WTC11 (cell line): Measurements from ENCODE around the gene SETD4. TPM values are rescaled to one million over a fixed set of nuclear protein-coding genes. Genes with fewer than 3 reads are reported as not detected.

Experiments
- ATAC-seq: fragments of 200-7000 bp; cut with Tn5 transposase; 2 replicates; pipeline ENCODE4 v1.10.0; 2021; ENCODE audit warnings: mild to moderate bottlenecking, moderate library complexity
- CTCF ChIA-PET: fragments of 300-600 bp; sonication (Branson Sonifier 250); formaldehyde crosslinking; loops from one replicate; lab custom pipeline; 2021; ENCODE audit warnings: antibody characterized with exemption; lab: Charles Lee
- POLR2A ChIA-PET: fragments of 350-600 bp; sonication (Branson Sonifier 250); formaldehyde crosslinking; loops from one replicate; lab custom pipeline; 2021; ENCODE audit warnings: antibody characterized with exemption; lab: Charles Lee
- DNase-seq: peaks from one replicate; pipeline ENCODE4 v3.0.0; 2021; ENCODE audit warnings: low spot score
- H3K27ac Mint-ChIP-seq: 2 replicates; pipeline ENCODE4 v1.8.0; 2021; ENCODE audit warnings: mixed read lengths
- H3K27me3 Mint-ChIP-seq: 2 replicates; pipeline ENCODE4 v1.8.0; 2021; ENCODE audit warnings: low read depth, mild to moderate bottlenecking, moderate library complexity, mixed read lengths
- H3K36me3 Mint-ChIP-seq: 2 replicates; pipeline ENCODE4 v1.8.0; 2021; ENCODE audit warnings: mixed read lengths
- H3K4me1 Mint-ChIP-seq: 2 replicates; pipeline ENCODE4 v1.8.0; 2022; ENCODE audit warnings: mixed read lengths
- H3K4me3 Mint-ChIP-seq: 2 replicates; pipeline ENCODE4 v1.8.0; 2021; ENCODE audit warnings: mild to moderate bottlenecking, moderate library complexity, mixed read lengths
- H3K9me3 Mint-ChIP-seq: 2 replicates; pipeline ENCODE4 v1.8.0; 2021; ENCODE audit warnings: mixed read lengths
- FOXK1 ChIP-seq: sonication (generic); formaldehyde crosslinking; IDR thresholded peaks from 2 replicates; pipeline ENCODE4 v1.8.0; 2022; ENCODE audit warnings: mild to moderate bottlenecking, moderate library complexity, missing genetic modification reagents
- GTF2I ChIP-seq: fragments of 250-450 bp; sonication (Bioruptor Pico); conservative IDR thresholded peaks from 2 replicates; pipeline ENCODE4 v1.4.0; 2021; ENCODE audit warnings: mild to moderate bottlenecking
- HMGA2 ChIP-seq: fragments of 250-450 bp; sonication (Bioruptor Pico); IDR thresholded peaks from 2 replicates; pipeline ENCODE4 v1.4.0; 2021; ENCODE audit warnings: mild to moderate bottlenecking, moderate library complexity
- JAZF1 ChIP-seq: fragments of 250-450 bp; sonication (Bioruptor Pico); IDR thresholded peaks from 2 replicates; pipeline ENCODE4 v1.9.0; 2021; ENCODE audit warnings: moderate library complexity, mild to moderate bottlenecking, inconsistent platforms
- KAT7 ChIP-seq: sonication (generic); formaldehyde crosslinking; IDR thresholded peaks from 2 replicates; pipeline ENCODE4 v1.8.1; 2023; ENCODE audit warnings: missing genetic modification reagents, mild to moderate bottlenecking, borderline replicate concordance
- NFATC4 ChIP-seq: fragments of 250-450 bp; sonication (Bioruptor Pico); IDR thresholded peaks from 2 replicates; pipeline ENCODE4 v1.9.0; 2021; ENCODE audit warnings: mild to moderate bottlenecking
- SOX15 ChIP-seq: fragments of 250-450 bp; sonication (Bioruptor Pico); IDR thresholded peaks from 2 replicates; pipeline ENCODE4 v1.9.0; 2021; ENCODE audit warnings: mild to moderate bottlenecking
- SP1 ChIP-seq: sonication (generic); formaldehyde crosslinking; conservative IDR thresholded peaks from 2 replicates; pipeline ENCODE4 v1.8.1; 2022; ENCODE audit warnings: missing genetic modification reagents
- TP53 ChIP-seq: sonication (generic); formaldehyde crosslinking; IDR thresholded peaks from 2 replicates; pipeline ENCODE4 v1.8.1; 2023; ENCODE audit warnings: mild to moderate bottlenecking, missing genetic modification reagents
- ZNF138 ChIP-seq: sonication (generic); formaldehyde crosslinking; conservative IDR thresholded peaks from 2 replicates; pipeline ENCODE4 v1.8.1; 2022; ENCODE audit warnings: mild to moderate bottlenecking, moderate library complexity, missing genetic modification reagents
- ZNF396 ChIP-seq: fragments of 250-450 bp; sonication (Bioruptor Pico); IDR thresholded peaks from 2 replicates; pipeline ENCODE4 v1.8.0; 2021; ENCODE audit warnings: mild to moderate bottlenecking, moderate library complexity, borderline replicate concordance
- ZNF671 ChIP-seq: fragments of 250-450 bp; sonication (Bioruptor Pico); IDR thresholded peaks from 2 replicates; pipeline ENCODE4 v1.8.0; 2021; ENCODE audit warnings: mild to moderate bottlenecking
- total RNA-seq: library from RNA; stranded (reverse); gene quantifications from 3 replicates; pipeline ENCODE4 v1.2.3, GENCODE V29; 2021
- TF ChIP-seq, protein P1 (sequence below): sonication (generic); formaldehyde crosslinking; IDR thresholded peaks from 2 replicates; pipeline ENCODE4 v1.8.1; 2023; ENCODE audit warnings: mild to moderate bottlenecking, missing genetic modification reagents, moderate library complexity
- TF ChIP-seq, protein P2 (sequence below): sonication (generic); formaldehyde crosslinking; IDR thresholded peaks from 2 replicates; pipeline ENCODE4 v1.8.1; 2023; ENCODE audit warnings: mild to moderate bottlenecking, missing genetic modification reagents
- TF ChIP-seq, protein P3 (sequence below): sonication (generic); formaldehyde crosslinking; IDR thresholded peaks from 2 replicates; pipeline ENCODE4 v1.8.1; 2023; ENCODE audit warnings: mild to moderate bottlenecking, missing genetic modification reagents, moderate library complexity
- TF ChIP-seq, protein P4 (sequence below): sonication (generic); formaldehyde crosslinking; IDR thresholded peaks from 2 replicates; pipeline ENCODE4 v1.8.0; 2023; ENCODE audit warnings: missing genetic modification reagents, mild to moderate bottlenecking, borderline replicate concordance
- TF ChIP-seq, protein P5 (sequence below): sonication (generic); formaldehyde crosslinking; IDR thresholded peaks from 2 replicates; pipeline ENCODE4 v1.8.0; 2022; ENCODE audit warnings: mild to moderate bottlenecking, missing genetic modification reagents
- TF ChIP-seq, protein P6 (sequence below): fragments of 250-450 bp; sonication (Bioruptor Pico); IDR thresholded peaks from 2 replicates; pipeline ENCODE4 v1.9.0; 2021; ENCODE audit warnings: mild to moderate bottlenecking
- TF ChIP-seq, protein P7 (sequence below): sonication (generic); formaldehyde crosslinking; IDR thresholded peaks from 2 replicates; pipeline ENCODE4 v1.8.0; 2022; ENCODE audit warnings: missing genetic modification reagents

Gene SETD4
- total RNA-seq, 1 experiment from 2014 or later: 64.8 TPM

DNA sequence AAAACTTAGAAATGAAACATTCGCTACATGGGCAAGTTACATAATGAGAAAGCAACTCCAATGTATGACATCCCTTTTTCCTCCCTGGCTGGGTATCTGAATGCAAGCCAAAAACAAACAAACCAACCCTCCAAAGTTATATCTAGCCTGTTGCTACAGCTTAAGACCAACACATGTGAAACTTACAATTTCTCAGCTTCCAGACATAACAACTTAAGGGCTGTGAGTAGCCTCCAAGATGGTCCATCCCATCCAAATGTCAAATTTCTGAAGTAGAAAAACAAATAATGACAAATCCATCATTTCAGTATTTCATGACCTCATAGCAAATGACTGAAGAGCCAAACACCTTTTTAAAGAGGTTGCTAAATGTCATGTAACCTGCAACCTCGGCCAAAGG is 19.9 kb downstream of the SETD4 start:
- ChIA-PET CTCF (interaction anchor here (0.7 to 1.3 kb wide), 2 partner anchors 56 to 64 kb away, joined by 3 to 4 read pairs; no protein-coding TSS in a partner anchor), POLR2A (no interaction called here)
- Mint-ChIP-seq H3K4me3 (no peak overlapping the region), H3K36me3 (peaks cover 74% of the 10 kb centered on the region), H3K4me1 (peaks cover 32% of the 10 kb centered on the region), H3K27me3 (no peaks in the 10 kb centered on the region), H3K27ac (no peak overlapping the region; the same call in 1 of the 2 replicates), H3K9me3 (no peaks in the 10 kb centered on the region)
- TF ChIP-seq KAT7 (no peak), ZNF671 (CRISPR knock-in tag) (no peak), SP1 (no peak), GTF2I (CRISPR knock-in tag) (no peak), SOX15 (CRISPR knock-in tag) (no peak), HMGA2 (no peak), NFATC4 (CRISPR knock-in tag) (no peak), JAZF1 (no peak), ZNF138 (CRISPR knock-in tag) (no peak), FOXK1 (no peak), ZNF396 (CRISPR knock-in tag) (no peak)
- TF ChIP-seq, protein P1, sequence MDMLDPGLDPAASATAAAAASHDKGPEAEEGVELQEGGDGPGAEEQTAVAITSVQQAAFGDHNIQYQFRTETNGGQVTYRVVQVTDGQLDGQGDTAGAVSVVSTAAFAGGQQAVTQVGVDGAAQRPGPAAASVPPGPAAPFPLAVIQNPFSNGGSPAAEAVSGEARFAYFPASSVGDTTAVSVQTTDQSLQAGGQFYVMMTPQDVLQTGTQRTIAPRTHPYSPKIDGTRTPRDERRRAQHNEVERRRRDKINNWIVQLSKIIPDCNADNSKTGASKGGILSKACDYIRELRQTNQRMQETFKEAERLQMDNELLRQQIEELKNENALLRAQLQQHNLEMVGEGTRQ: no peak
- TF ChIP-seq, protein P2, sequence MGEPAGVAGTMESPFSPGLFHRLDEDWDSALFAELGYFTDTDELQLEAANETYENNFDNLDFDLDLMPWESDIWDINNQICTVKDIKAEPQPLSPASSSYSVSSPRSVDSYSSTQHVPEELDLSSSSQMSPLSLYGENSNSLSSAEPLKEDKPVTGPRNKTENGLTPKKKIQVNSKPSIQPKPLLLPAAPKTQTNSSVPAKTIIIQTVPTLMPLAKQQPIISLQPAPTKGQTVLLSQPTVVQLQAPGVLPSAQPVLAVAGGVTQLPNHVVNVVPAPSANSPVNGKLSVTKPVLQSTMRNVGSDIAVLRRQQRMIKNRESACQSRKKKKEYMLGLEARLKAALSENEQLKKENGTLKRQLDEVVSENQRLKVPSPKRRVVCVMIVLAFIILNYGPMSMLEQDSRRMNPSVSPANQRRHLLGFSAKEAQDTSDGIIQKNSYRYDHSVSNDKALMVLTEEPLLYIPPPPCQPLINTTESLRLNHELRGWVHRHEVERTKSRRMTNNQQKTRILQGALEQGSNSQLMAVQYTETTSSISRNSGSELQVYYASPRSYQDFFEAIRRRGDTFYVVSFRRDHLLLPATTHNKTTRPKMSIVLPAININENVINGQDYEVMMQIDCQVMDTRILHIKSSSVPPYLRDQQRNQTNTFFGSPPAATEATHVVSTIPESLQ (CRISPR knock-in tag): no peak
- TF ChIP-seq, protein P3, sequence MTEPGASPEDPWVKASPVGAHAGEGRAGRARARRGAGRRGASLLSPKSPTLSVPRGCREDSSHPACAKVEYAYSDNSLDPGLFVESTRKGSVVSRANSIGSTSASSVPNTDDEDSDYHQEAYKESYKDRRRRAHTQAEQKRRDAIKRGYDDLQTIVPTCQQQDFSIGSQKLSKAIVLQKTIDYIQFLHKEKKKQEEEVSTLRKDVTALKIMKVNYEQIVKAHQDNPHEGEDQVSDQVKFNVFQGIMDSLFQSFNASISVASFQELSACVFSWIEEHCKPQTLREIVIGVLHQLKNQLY: no peak
- TF ChIP-seq, protein P4, sequence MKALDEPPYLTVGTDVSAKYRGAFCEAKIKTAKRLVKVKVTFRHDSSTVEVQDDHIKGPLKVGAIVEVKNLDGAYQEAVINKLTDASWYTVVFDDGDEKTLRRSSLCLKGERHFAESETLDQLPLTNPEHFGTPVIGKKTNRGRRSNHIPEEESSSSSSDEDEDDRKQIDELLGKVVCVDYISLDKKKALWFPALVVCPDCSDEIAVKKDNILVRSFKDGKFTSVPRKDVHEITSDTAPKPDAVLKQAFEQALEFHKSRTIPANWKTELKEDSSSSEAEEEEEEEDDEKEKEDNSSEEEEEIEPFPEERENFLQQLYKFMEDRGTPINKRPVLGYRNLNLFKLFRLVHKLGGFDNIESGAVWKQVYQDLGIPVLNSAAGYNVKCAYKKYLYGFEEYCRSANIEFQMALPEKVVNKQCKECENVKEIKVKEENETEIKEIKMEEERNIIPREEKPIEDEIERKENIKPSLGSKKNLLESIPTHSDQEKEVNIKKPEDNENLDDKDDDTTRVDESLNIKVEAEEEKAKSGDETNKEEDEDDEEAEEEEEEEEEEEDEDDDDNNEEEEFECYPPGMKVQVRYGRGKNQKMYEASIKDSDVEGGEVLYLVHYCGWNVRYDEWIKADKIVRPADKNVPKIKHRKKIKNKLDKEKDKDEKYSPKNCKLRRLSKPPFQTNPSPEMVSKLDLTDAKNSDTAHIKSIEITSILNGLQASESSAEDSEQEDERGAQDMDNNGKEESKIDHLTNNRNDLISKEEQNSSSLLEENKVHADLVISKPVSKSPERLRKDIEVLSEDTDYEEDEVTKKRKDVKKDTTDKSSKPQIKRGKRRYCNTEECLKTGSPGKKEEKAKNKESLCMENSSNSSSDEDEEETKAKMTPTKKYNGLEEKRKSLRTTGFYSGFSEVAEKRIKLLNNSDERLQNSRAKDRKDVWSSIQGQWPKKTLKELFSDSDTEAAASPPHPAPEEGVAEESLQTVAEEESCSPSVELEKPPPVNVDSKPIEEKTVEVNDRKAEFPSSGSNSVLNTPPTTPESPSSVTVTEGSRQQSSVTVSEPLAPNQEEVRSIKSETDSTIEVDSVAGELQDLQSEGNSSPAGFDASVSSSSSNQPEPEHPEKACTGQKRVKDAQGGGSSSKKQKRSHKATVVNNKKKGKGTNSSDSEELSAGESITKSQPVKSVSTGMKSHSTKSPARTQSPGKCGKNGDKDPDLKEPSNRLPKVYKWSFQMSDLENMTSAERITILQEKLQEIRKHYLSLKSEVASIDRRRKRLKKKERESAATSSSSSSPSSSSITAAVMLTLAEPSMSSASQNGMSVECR (CRISPR knock-in tag): no peak
- TF ChIP-seq, protein P5, sequence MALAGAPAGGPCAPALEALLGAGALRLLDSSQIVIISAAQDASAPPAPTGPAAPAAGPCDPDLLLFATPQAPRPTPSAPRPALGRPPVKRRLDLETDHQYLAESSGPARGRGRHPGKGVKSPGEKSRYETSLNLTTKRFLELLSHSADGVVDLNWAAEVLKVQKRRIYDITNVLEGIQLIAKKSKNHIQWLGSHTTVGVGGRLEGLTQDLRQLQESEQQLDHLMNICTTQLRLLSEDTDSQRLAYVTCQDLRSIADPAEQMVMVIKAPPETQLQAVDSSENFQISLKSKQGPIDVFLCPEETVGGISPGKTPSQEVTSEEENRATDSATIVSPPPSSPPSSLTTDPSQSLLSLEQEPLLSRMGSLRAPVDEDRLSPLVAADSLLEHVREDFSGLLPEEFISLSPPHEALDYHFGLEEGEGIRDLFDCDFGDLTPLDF: no peak
- DNase-seq (no peak), ATAC-seq (no peak)

DNA sequence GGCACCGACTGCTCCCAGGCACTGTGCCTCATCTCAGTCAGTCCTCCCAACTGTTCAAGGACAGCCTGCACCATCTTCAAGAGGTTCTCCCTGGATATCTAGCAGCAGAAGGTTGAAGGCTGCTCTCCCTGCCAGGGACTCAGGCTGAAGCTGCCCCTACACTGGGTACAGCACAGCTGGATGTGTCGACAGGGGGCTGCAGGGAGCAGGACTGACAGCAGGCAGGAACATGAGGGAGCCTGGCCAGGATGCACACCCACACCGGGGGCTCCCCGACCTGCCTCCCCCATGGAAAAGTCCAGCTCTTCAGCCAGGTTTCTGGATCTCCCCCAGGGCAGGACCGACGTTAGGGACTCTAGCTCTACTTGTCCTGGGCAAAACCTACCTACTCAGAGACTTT is 20.5 kb downstream of the SETD4 start:
- Mint-ChIP-seq H3K4me3 (no peak overlapping the region), H3K27ac (no peak overlapping the region; the same call in 1 of the 2 replicates), H3K36me3 (peaks cover 76% of the 10 kb centered on the region), H3K9me3 (no peaks in the 10 kb centered on the region), H3K4me1 (peaks cover 36% of the 10 kb centered on the region), H3K27me3 (no peaks in the 10 kb centered on the region)
- DNase-seq (no peak), ATAC-seq (no peak)
- ChIA-PET POLR2A (no interaction called here), CTCF (interaction anchor here (0.8 to 1.3 kb wide), 2 partner anchors 57 to 65 kb away, joined by 3 to 4 read pairs; no protein-coding TSS in a partner anchor)
- no peak for TF ChIP-seq TP53 (CRISPR knock-in tag)
- TF ChIP-seq, protein P2 (CRISPR knock-in tag): no peak
- TF ChIP-seq, protein P6, sequence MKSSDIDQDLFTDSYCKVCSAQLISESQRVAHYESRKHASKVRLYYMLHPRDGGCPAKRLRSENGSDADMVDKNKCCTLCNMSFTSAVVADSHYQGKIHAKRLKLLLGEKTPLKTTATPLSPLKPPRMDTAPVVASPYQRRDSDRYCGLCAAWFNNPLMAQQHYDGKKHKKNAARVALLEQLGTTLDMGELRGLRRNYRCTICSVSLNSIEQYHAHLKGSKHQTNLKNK (CRISPR knock-in tag): no peak
- TF ChIP-seq, protein P7, sequence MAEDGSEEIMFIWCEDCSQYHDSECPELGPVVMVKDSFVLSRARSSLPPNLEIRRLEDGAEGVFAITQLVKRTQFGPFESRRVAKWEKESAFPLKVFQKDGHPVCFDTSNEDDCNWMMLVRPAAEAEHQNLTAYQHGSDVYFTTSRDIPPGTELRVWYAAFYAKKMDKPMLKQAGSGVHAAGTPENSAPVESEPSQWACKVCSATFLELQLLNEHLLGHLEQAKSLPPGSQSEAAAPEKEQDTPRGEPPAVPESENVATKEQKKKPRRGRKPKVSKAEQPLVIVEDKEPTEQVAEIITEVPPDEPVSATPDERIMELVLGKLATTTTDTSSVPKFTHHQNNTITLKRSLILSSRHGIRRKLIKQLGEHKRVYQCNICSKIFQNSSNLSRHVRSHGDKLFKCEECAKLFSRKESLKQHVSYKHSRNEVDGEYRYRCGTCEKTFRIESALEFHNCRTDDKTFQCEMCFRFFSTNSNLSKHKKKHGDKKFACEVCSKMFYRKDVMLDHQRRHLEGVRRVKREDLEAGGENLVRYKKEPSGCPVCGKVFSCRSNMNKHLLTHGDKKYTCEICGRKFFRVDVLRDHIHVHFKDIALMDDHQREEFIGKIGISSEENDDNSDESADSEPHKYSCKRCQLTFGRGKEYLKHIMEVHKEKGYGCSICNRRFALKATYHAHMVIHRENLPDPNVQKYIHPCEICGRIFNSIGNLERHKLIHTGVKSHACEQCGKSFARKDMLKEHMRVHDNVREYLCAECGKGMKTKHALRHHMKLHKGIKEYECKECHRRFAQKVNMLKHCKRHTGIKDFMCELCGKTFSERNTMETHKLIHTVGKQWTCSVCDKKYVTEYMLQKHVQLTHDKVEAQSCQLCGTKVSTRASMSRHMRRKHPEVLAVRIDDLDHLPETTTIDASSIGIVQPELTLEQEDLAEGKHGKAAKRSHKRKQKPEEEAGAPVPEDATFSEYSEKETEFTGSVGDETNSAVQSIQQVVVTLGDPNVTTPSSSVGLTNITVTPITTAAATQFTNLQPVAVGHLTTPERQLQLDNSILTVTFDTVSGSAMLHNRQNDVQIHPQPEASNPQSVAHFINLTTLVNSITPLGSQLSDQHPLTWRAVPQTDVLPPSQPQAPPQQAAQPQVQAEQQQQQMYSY: no peak
